Astrocyte (in vitro differentiated cells and primary cell): ENCODE measurements around the gene ASPN.

Experiments
- CTCF ChIP-seq: IDR thresholded peaks from 2 replicates; pipeline ENCODE4 v1.5.1; 2011; ENCODE audit warnings: low read depth, mild to moderate bottlenecking, inconsistent platforms, low read length, moderate library complexity; ENCODE audit not compliant: insufficient read depth
- EZH2 ChIP-seq: IDR thresholded peaks from 2 replicates; pipeline ENCODE4 v1.6.1; 2012; ENCODE audit warnings: mild to moderate bottlenecking, low read length, inconsistent platforms; ENCODE audit not compliant: insufficient read depth

DNA sequence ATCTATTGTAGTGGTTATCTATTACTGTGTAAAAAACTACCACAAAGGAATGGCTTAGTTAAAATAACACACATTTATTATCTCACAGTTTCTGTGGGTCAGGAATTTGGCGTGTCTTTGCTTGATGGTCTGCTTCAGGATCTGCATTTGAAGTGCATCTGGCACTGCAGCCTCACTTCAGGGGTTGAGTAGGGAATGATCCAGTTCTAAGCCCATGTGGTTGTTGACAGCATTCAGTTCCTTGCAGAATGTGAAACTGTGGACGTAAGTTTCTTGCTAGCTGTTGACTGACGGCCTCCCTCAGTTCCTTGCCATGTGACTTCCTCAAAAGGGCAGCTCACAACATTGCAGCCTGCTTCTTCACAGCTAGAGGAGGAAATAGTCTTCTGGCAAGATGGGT lies 75.8 kb downstream of the ASPN start:
- TF ChIP-seq CTCF (no peak), EZH2 (no peak)
